Fibroblast of pulmonary artery (primary cell): ENCODE results near the gene OR51A7.

Source experiments
- DNase-seq: peaks from one replicate; pipeline ENCODE4 v3.0.0-alpha.2; 2010; ENCODE audit warnings: low read depth
- H3K4me3 ChIP-seq: replicated peaks from 2 replicates; pipeline ENCODE4 v1.5.1; 2011; ENCODE audit warnings: low read depth, mild to moderate bottlenecking, control low read depth, low read length, moderate library complexity
- CTCF ChIP-seq: IDR thresholded peaks from 2 replicates; pipeline ENCODE4 v1.5.1; 2011; ENCODE audit warnings: mild to moderate bottlenecking, control low read depth, low read length, inconsistent platforms; ENCODE audit errors: missing control alignments

Gene OR51A7

GRCh38 chr11:4919250-4919649 is 15.7 kb downstream of the OR51A7 start, which contains the start of gene OR51G2:
OR51G2 (minus strand) TSS chr11:4919350; CDS start chr11:4915663, 3,687 bp downstream.
- H3K4me3 ChIP-seq = no peak within 1 kb of the TSS
- TF ChIP-seq CTCF = no peak
- no peak for DNase-seq

- TF ChIP-seq CTCF = no peak
- no peak overlapping the region for H3K4me3 ChIP-seq
- no peak for DNase-seq
These were observed 18.2 kb downstream of the OR51A7 start for GRCh38 chr11:4921796-4922195.

GRCh38 chr11:4922304-4922703 is 18.7 kb downstream of the OR51A7 start:
- H3K4me3 ChIP-seq = no peak overlapping the region
- TF ChIP-seq CTCF = no peak
- DNase-seq = no peak

GRCh38 chr11:4924239-4924638 is 20.7 kb downstream of the OR51A7 start, which contains the start of gene OR51G1:
OR51G1 (minus strand) TSS chr11:4924339; CDS start chr11:4924339, 0 bp downstream.
- no peak for DNase-seq
- TF ChIP-seq CTCF = no peak
- no peak within 1 kb of the TSS for H3K4me3 ChIP-seq

GRCh38 chr11:4926608-4927007 is 23.0 kb downstream of the OR51A7 start:
- DNase-seq = no peak
- no peak overlapping the region for H3K4me3 ChIP-seq
- no peak for TF ChIP-seq CTCF

GRCh38 chr11:4932751-4933150 is 29.2 kb downstream of the OR51A7 start:
- H3K4me3 ChIP-seq = no peak overlapping the region
- no peak for TF ChIP-seq CTCF
- DNase-seq = no peak

GRCh38 chr11:4936745-4937144 is 33.2 kb downstream of the OR51A7 start:
- TF ChIP-seq CTCF = no peak
- no peak for DNase-seq
- H3K4me3 ChIP-seq = no peak overlapping the region
